Stimulated activated CD8-positive, alpha-beta memory T cell treated with anti-CD3 and anti-CD28 coated beads, Interleukin-4, amount 100 ng/mL, for 24 hours (primary cell): ENCODE results near the gene ZNF667.

Source experiments
- DNase-seq: peaks from one replicate; pipeline ENCODE4 v3.0.0-alpha.2; 2020; ENCODE audit warnings: low read depth

Gene ZNF667

GRCh38 chr19:56393119-56394012 is 83.8 kb downstream of the ZNF667 start, which contains the start of gene ZNF582:
Gene ZNF582, minus strand, starts transcription at chr19:56393534. Its CDS starts 1,782 bp downstream, at chr19:56391752.
- peak; percentile 85 for DNase-seq
